Measurements from ENCODE around the gene EIF4H.
"Not testable (repeated sequence)": the region's sequence is repeated elsewhere in the genome, so short reads cannot be mapped to it uniquely, and the experiment has no call there.

EIF4H gene

GRCh38 chr7:74176555-74176954, 2.4 kb downstream of the EIF4H start:
- no peak for DNase-seq

GRCh38 chr7:74178632-74179031, 4.5 kb downstream of the EIF4H start:
- DNase-seq: no peak

GRCh38 chr7:74179935-74180604, 5.9 kb downstream of the EIF4H start:
- no peak for DNase-seq

- DNase-seq: no peak
These were observed 6.7 kb downstream of the EIF4H start for GRCh38 chr7:74180866-74181265.

- no peak for DNase-seq
These were observed 7.7 kb downstream of the EIF4H start for GRCh38 chr7:74181821-74182220.

GRCh38 chr7:74182453-74183090, 8.4 kb downstream of the EIF4H start:
- DNase-seq: no peak

GRCh38 chr7:74183142-74183541, 9.0 kb downstream of the EIF4H start:
- no peak for DNase-seq

GRCh38 chr7:74183653-74184450, 9.7 kb downstream of the EIF4H start:
- DNase-seq: no peak

GRCh38 chr7:74185016-74185415, 10.9 kb downstream of the EIF4H start:
- DNase-seq: no peak

GRCh38 chr7:74185636-74186035, 11.5 kb downstream of the EIF4H start:
- no peak for DNase-seq

GRCh38 chr7:74187915-74188675, 13.9 kb downstream of the EIF4H start:
- DNase-seq: peak; percentile 67

GRCh38 chr7:74190259-74190658, 16.1 kb downstream of the EIF4H start:
- no peak for DNase-seq

GRCh38 chr7:74191231-74191630, 17.1 kb downstream of the EIF4H start:
- no peak for DNase-seq

- no peak for DNase-seq
These were observed 18.9 kb downstream of the EIF4H start for GRCh38 chr7:74193054-74193453.

- no peak for DNase-seq
These were observed 19.8 kb downstream of the EIF4H start for GRCh38 chr7:74193913-74194312.

- no peak for DNase-seq
These were observed 20.5 kb downstream of the EIF4H start for GRCh38 chr7:74194686-74195085.

- not testable (repeated sequence) for DNase-seq
These were observed 21.1 kb downstream of the EIF4H start for GRCh38 chr7:74195139-74195860.

- DNase-seq: not testable (repeated sequence)
These were observed 22.0 kb downstream of the EIF4H start for GRCh38 chr7:74195968-74196654.

- DNase-seq: no peak
These were observed 23.4 kb downstream of the EIF4H start for GRCh38 chr7:74197449-74198124.

- DNase-seq: peak; percentile 69
These were observed 25.6 kb downstream of the EIF4H start for GRCh38 chr7:74199551-74200355.

Measured in EL (cell line).